Measurements from ENCODE around the gene SLC25A51. TPM values are rescaled to one million over a fixed set of nuclear protein-coding genes. Genes with fewer than 3 reads are reported as not detected.
"Not testable (repeated sequence)": the region's sequence is repeated elsewhere in the genome, so short reads cannot be mapped to it uniquely, and the experiment has no call there.

The SLC25A51 gene
- polyA plus RNA-seq, 3 donors: 17.0 to 23.2 (median 18.8) TPM

DNA sequence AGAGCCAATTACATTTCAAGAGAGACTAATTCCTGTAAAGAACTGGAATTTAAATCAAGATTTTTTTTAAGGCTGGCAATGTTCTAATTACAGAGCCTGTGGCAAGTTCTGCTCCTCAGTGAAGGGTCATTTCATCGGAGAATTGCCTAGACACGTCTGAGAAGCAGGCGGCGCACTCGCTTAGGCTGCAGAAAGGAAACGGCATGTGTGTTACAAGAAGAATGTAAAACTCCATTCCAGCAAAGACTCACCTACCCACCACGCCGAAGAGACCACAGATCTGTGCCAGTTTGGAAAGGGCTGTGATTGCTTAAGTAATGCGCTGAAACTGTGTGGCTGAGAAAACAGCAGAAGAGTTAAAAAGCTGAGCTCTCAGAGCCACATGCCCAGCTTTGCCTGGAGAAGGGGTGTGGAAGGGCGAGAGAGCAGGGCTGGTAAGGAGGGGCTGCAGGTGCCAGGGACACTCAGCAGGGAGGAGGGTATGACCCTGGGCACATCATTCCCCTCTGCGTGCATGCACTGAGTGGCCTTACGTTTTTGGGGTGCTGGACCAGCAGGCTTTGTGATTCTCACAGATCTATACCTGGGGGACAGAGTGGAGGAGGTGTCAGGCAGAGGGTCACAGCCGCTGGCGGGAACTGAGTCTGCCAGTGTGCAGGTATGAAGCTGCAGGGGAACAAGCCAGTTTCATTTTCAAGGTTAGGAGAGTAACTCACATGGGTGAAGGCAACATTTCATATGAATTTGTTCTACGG is 17.8 kb upstream of the SLC25A51 start:
- no peak for DNase-seq

DNA sequence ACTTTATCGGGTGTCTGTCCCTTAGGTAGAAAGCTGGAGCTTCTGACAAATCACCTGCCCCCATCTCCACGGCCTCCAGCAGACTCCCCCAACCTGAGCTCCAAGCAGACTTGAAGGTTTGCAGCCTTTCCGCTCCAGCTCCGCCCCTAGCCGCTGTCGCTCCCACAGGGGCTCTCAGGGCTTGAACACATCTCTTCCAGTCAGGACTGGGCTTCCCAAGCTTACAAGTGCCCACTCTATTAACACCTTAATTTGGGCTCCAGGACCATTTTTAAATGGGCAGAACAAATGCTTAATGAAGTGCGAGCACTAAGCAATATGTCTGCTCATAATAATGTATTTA is 17.2 kb upstream of the SLC25A51 start:
- DNase-seq: no peak

DNA sequence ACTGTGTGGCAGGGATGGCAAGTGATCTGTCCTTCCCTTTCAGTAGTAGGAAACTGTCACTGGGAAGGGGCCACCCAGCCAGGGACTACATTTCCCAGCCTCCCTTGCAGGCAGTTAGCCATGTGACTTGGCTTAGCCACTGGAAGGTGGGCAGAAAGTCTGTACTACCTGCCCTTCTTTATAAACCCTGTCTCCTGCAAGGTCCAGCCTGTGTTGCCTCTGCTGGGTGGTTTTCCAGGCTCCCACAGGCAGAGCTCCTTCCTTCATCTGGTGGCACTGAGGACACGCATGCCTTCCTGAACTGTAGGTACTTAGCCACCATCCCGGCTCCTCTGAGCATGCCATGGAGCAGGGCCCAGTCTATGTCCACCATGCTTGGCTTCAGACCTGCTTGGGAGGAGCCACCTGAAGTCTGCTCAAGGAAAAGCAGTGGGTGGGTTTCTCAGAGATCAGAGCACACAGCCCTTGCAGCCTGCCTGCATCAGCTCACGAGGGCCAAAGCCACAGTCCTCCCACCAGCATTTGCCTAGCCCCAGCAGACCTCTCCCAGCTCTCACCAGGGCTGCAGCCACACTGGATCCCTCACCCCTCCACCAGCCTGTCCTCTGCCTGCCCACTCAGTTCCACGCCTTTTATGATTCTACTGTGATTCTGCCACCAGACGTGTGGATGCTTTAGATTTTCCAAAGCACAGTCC is 16.7 kb upstream of the SLC25A51 start:
- no peak for DNase-seq

DNA sequence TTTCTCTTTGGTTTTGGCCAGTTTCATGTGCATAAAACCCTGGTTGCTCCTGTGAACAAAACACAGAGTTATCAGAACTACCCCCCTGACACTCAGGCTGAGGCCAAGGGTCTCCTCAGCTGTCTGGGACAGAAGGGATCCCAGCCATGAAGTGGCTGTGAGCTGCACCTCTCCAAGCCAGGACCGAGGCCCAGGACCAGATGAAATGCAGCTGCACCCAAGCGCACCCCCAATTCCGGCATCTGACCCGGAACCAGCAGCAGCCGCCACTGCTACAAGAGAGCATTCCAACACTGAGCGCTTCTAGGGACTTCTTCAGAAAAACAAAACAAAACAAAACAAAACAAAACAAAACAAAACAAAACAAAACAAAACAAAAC is 16.0 kb upstream of the SLC25A51 start:
- no peak for DNase-seq

DNA sequence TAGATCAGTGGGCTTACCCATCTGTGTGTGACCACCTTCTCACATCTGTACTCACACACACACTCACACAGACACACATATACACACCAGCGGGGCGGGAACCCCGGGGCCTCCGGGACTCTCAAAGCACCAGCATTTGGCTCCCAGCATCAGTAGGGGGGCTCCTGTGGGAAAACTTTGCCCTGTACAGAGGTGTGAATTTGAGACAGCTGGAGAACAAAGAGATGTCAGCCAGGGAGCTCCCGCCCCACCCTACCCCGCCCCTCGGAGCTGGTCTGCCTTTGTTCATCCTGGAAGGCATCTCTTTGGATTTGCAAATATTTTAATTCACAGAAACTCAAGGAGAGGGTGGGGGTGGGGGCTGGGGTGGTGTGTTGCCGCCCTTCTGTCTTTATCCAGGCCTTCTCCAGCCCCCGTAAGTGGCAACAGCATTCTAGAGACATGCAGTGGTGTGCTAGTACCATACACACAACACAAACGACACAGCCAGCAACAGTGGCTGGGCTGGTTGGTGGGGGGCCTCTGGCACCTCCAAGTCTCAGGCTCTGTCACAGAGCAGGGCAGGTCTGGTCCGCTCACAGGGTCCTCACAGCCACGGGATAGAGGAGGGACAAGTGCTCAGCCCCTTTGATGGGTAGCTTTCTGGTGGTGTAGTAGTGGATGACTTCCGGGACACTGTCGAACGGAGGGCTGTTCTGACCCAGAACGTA is 15.5 kb upstream of the SLC25A51 start:
- DNase-seq: no peak

DNA sequence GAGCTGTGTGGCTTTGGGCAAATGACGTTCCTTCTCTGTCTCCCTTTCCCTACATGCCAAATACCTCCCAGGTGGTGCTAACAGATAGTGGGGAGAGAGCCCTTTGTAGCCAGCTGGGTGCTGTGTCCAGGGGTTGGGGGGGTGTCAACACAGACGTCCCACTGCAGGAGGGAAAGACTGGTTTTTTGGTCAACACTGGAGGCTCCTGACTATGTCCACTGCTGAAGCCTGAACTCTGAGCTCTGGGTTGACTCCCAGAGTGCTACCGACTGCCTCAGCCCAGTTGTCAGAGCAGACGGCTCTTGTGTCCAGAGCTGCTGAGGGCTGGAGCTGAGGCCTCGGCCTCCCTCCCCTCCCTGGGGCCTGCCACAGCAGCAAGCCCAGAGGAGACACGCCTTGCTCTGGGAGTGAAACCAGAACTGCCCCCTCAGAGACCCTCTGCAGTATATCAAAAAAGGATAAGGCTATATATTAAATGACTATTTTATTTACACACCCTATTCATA is 14.8 kb upstream of the SLC25A51 start:
- DNase-seq: no peak

DNA sequence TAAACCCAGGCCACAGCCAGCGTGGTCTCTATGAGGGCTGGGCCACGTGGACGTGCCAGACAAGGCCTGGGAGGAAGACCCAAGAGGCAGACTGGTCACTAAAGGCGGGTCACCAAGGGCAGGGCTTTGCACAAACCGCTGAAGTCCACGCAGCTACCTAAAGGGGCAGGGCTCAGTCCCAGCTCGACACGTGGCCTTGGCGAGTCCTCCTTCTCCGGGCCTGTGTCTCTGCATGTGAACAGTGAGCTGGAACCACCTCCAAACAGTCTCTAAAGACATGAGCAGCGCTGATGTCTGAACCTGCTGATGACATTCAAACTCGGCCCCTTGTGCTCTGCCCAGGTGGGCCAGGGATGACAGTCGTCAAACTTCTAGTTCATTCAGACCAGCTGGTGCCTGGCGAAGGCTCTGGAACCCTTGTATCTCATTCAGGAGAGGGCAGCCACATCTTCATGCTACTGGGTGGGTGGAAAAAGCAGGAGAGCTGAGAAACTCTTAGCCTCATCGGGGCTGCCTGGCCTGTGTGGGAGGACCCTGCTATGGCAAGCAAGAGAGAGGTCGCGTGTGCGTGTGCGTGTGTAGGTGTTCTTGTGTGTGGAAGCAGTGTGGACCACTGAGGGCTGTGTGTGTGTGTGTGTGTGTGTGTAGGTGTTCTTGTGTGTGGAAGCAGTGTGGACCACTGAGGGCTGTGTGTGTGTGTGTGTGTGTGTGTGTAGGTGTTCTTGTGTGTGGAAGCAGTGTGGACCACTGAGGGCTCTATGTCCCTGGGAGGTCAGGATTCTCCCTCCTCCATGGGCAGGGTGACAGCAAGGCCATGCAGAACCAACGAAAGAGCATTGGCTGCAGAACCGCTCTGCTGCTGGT is 14.1 kb upstream of the SLC25A51 start:
- DNase-seq: no peak

DNA sequence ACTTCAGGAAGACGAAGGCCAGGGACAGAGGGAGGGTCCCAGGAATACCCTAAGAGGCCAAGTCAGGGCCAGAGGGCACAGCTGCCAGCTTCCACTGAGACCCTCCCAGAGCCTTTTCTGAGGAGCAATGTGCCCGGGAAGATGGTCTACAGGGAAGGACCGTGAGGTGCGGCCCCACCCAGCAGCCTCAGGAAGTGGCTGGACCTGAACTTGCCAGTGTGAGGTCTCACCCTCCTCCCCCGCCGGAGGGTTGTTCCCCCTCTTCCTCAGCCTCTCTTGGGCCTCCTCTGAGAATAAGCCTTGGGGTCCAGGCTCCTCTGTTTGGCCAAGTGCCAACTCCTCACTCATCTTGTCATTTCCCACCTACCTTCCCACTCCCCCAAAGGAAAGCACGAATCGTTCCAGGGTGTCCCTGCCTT is 13.4 kb upstream of the SLC25A51 start:
- DNase-seq: no peak

DNA sequence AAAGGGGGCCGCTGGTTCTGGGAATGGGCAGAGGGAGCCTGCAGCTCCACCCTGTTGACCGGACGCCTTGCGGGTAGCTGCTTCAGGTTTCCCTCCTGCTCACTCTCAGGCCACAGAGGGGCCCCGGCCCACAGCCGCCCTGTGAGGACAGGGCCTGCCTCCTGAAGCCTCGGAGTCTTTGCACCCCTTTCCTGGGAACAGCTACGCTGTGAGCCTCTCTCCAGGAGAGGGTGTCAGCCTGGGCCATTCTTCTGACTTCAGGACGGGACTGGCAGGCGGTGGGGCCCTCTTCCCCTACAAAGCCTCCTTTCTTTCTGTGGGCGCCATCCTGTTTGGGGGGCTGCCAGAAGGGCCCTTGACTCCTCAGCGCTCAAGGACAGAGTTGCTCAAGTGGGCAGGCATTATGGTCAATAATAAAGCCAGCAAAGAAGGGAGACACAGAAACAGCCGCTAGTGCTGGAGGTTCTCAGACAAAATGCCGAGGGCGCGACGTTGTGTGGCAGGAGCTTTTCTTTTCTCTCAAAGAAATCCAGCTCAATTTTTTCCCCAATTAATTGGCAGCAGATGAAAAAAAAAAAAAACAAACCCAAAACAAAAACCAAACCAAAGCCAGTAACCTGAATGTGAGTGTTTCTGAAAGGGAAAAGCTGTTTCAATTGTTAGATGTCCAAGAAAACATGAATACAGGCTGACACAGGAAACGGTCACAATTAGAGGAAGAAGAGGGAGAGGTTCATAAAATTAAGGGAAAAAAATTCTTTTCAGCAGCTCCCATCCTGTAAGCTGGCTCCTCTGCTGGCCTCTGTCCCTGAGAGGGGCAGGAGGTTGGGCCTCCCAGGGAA is 12.8 kb upstream of the SLC25A51 start:
- no peak for DNase-seq

DNA sequence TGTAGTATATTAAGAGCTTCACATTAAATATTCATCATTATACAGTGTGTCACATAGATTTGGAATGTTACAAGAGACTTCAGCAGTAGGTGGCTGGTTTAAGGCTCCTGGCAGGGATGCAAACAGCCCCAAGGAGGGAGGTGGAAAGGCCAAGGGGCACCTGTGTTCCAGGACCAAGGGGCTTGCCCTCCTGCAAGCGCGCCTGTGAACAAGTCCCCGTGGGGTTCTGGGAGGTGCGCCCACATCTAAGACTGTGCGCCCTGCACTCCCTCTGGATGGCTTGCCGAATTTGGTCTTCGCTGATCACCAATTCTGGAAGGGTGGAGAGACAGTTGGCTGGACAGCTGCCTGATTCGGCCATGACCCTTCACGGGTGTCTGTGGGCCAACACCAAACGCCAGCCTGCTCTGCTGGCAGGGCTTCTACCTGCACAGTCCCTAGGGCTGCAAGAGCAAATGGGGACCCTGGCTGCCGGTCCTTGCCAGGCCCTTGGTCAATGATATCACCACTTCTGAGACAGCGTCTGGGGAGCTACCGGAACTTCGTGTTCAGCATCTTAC is 12.1 kb upstream of the SLC25A51 start:
- no peak for DNase-seq

DNA sequence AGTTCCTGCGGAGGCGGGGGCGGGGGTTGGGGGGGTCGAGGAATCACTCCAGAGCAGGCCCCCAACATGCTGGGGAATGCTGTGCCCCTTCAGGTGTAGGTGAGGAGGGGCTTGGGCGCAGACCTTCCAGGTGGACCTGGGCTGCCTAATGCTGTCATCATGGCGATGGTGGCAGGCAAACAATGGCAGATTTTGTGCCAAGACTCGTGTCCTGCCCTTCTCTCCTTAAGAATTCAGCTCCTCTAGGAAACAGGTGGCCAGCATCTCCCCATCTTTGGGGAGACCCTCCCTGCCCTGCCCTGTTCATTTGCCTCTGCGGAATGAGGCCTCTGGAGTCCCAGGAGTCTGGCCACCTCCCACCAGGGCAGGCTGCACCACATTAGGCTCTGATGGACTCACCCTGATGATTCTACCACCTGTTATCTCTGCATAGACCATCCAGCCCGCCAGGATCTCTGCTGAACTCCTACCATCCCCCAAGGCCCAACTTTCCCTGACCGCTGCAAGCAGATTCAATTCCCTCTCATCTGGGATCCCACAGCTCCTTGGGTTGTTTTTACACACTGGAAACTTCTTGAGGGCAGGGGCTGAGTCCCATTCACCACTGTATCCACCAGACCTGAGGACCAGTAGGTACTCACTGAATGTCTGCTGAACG is 10.9 kb upstream of the SLC25A51 start:
- DNase-seq: no peak

DNA sequence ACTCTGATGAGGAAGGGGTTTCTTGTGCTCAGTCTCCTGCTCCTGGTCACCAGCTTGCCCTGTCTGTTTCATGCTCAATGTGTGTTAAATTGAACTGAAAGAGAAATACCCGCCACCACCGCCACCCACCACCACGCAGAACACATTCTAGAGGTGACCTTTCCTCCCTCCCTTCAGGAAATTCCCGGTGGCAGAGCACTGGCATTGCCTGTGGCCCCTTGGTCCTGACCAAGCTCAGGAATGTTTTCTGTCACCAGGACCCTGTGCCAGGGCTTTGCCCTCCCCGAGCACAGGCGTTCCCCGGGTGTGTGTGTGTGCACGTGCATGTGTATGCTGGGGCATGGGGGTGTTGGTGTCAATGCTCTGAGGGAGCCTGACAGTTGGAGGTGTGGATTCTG is 10.2 kb upstream of the SLC25A51 start:
- DNase-seq: no peak

DNA sequence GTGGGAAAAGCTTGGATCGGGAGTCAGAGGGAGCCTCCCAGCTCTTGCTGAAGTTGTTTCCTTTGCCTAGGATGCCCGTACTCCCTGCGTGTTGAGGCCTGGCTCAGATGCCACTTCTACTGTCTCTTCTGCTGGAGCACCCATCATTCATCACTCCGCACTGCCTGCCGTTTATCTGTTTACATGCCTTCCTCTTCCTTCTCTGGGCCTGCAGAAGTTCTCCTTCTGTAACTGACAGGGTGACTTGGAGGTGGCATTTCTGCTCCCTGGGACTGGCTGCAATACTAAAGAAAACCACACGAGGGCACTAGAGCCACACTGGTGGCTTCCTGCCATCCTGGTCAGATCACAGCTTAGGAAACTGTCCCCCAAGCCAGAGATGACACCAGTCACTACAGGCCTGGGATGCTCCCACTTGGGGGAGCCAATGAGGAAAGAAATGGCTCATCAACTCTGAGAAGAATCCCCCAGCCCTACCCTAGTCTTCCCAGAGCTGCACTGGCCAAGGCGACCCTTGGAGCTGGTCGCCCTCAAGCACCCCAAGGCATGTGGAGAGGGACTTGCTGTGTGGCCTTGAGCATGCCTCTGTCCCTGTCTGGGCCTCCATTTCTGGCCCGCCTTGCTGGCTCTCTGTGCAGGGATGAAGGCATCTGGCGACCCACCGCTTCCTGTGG is 9.7 kb upstream of the SLC25A51 start:
- DNase-seq: peak; percentile 85

DNA sequence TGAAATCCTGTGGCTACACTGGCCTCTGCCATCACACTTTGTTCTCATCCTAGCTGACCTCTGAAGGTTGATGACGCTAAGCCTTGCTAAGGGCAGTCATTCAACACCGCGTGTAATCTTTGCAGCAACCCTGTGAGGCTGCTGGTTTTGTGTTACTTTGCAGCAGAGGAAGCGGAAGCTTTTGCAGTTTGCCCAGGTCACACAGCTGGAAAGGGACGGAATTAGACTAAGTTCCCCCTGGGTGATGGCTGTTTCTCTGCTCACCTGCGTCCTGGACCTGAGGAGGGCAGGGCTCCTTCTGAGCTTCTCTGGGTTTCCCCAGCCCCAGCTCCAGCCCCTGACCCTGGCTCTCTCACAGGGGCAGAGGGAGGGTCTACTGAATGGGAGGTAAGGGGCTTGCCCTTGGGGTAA is 7.3 kb upstream of the SLC25A51 start:
- DNase-seq: no peak

DNA sequence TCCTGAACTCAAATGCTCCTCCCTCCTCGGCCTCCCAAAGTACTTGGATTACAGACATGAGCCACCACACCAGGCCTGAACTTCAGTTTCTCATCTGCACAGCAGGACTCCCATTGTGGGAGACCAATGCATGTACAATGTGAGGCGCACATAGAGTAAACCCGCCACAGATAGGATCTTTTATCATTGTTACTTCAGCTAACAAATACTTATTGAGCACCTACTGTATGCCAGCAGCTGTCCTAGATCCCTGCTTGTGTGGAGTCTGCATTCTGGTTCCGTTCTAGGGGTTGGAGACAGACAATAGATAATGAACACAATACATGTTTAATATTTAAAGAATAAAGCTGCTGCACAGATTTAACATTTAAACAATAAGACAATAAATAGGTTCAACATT is 6.3 kb upstream of the SLC25A51 start:
- DNase-seq: no peak

DNA sequence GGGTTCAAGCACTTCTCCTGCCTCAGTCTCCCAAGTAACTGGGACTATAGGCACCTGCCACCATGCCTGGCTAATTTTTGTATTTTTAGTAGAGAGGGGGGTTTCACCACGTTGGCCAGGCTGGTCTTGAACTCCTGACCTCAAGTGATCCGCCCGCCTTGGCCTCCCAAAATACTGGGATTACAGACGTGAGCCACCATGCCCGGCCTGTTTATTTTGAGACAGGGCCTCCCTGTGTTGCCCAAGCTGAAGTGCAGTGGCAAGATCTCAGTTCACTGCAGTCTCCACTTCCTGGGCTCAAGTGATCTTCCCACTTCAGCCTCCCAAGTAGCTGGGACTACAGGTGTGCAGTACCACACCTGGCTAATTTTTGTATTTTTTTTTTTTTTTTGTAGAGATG is 5.9 kb upstream of the SLC25A51 start:
- DNase-seq: not testable (repeated sequence)

DNA sequence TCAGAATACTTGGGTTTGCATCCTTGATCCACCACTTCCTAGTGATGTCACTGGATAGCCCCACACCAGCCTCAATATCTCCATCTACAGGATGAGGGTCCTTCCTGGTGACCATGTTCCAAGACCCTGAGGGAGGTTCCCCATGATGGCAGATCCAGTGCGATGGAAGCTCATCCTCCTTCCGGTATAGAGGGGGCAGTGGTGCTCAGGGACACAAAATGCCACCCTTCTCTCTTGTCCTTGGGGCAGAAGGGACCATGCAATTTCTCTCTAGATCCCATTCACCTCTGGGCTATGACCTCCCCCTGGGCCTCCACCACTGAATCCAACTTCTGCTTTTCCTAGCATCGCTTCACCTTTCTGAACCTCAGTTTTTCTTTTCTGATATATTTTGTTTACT is 5.4 kb upstream of the SLC25A51 start:
- no peak for DNase-seq

DNA sequence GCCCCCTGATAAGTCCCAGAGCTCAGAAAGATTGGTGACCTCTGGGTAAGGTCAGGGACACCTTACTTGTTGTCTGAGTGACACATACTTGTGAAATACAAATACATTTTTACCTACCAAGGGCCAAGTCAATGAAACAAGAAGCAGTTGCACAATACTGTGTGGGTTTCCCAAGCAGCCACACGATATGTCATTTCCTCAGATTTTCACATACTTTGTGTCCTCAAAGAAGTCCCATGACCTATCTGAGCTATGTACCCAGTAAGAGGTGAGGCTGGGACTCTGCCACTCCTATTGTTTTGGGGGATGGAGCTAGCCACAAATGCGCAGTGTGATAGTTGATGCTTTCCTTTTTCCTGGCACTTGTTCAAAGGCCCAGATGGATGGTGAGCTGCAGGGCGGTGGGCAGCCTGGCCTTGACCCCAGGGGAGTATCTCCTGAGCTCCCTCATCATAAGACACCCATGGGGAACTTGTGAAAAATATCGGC is 4.8 kb upstream of the SLC25A51 start:
- no peak for DNase-seq

DNA sequence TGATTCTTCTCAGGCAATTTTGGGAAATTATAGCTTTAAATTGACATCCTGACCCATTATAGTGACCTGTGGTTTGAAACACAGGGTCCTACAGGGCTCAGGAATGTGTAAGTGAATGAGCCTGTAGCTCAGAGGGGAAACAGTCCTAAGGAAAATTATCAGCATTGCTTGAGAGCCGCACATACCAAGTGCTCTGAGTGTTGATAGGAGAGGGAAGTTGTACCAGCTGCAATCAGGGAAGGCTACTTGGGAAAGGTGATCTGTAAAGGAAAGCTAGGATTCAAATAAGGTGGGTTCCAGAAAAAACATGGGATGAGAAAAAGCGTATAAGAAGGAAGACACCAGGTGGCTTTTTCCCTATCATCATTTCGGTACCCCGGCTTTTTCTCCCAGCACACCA is 4.4 kb upstream of the SLC25A51 start:
- DNase-seq: no peak

Measured in renal pelvis (tissue), 4 donors.